Left renal pelvis (tissue), 4 donors: Measurements from ENCODE around the gene ADPRHL1. TPM values are rescaled to one million over a fixed set of nuclear protein-coding genes. Genes with fewer than 3 reads are reported as not detected.

Experiments
- DNase-seq, 4 donors: peaks; one replicate each; pipeline ENCODE4 v3.0.0-alpha.2; 2013; ENCODE audit warnings: low read depth in 4 of 4, low spot score in 3 of 4
- polyA plus RNA-seq, 4 donors: library from polyadenylated mRNA; unstranded; fragments of 120-200 nt; gene quantifications; one replicate each; pipeline ENCODE4 v1.2.1, GENCODE V29; 2013; ENCODE audit not compliant: insufficient read length in 4 of 4

The ADPRHL1 gene
- polyA plus RNA-seq, 4 donors: 3.3 to 6.4 (median 4.7) TPM

- no peak for DNase-seq
Observed at GRCh38 chr13:113357529-113357928, 95.8 kb downstream of the ADPRHL1 start.

GRCh38 chr13:113356596-113356995, 96.7 kb downstream of the ADPRHL1 start:
- DNase-seq: no peak

GRCh38 chr13:113355621-113356020, 97.7 kb downstream of the ADPRHL1 start:
- no peak for DNase-seq

- no peak for DNase-seq
Observed at GRCh38 chr13:113354831-113355610, 98.3 kb downstream of the ADPRHL1 start.

- no peak for DNase-seq
Observed at GRCh38 chr13:113353254-113353653, 100.0 kb downstream of the ADPRHL1 start.

- DNase-seq: no peak
Observed at GRCh38 chr13:113351514-113352026, 101.7 kb downstream of the ADPRHL1 start.

- no peak for DNase-seq
Observed at GRCh38 chr13:113350938-113351335, 102.4 kb downstream of the ADPRHL1 start.

- no peak for DNase-seq
Observed at GRCh38 chr13:113350065-113350937, 103.0 kb downstream of the ADPRHL1 start.

Other genes starting within 250 kb of the ADPRHL1 start
- 10 to 100 TPM; 53.2 to 67.5 (median 58.6) TPM for gene PCID2, start 244.8 kb downstream of the ADPRHL1 start, polyA plus RNA-seq
- gene CUL4A, start 243.9 kb downstream of the ADPRHL1 start, polyA plus RNA-seq: 10 to 100 TPM; 59.7 to 87.2 (median 82.7) TPM
- 100 to 1,000 TPM; 164 to 194 (median 177) TPM for gene LAMP1, start 156.2 kb downstream of the ADPRHL1 start, polyA plus RNA-seq
- 10 to 100 TPM in 3 of 4 donors, 1 to 10 TPM in 1; 3.9 to 26.7 (median 12.7) TPM for gene GRTP1, start 89.4 kb downstream of the ADPRHL1 start, polyA plus RNA-seq
- 10 to 100 TPM; 17.8 to 35.2 (median 19.4) TPM for gene DCUN1D2, start 37.2 kb upstream of the ADPRHL1 start, polyA plus RNA-seq
- gene TFDP1, start 131.3 kb upstream of the ADPRHL1 start, polyA plus RNA-seq: 10 to 100 TPM; 85.0 to 92.6 (median 86.9) TPM
- gene ATP4B, start 204.7 kb upstream of the ADPRHL1 start, polyA plus RNA-seq: under 1 TPM; 0.20 to 0.56 (median 0.43) TPM
- gene GRK1, start 213.7 kb upstream of the ADPRHL1 start, polyA plus RNA-seq: under 1 TPM; 0.07 to 0.26 (median 0.14) TPM